ENCODE data around the gene TAF1B. TPM values are rescaled to one million over a fixed set of nuclear protein-coding genes. Genes with fewer than 3 reads are reported as not detected.

Gene TAF1B
- total and polyA plus RNA-seq, 7 donors: 2.7 to 7.6 (median 5.7) TPM

DNA sequence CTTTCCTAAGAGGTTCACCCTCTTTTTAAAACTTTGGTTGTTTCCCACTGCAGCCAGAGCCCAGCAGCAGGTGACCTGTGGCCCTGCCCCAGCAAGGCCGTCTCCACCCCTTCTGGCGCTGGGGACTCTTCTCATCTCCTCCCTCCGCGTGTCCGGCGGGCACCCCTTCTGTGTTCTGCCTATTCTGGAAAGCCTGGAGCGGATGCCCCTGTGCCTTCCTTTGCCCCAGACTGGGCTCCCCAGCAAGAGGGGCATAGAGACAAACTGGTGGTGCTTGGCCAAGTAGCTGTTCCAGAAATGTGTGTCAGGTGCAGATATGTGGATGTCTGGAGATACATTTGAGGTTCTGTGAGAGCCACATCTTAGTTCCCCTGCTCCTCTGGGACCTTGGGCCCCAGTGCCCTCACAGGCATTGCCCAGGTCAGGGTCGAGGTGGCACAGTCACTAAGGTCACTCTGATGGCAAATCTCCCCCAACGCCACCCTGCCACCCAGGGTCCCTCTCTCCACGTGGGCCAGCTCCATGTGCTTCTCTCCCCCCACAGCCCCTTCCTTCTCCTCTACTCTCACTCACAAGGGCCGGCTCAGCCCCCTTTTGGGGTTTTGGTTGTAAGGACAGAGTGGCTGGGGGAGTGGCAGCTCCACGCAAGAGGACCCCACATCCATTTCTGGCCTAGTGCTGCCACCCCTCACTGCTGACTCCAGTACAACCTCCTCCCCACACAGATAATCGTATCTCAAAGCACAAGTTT is 35.5 kb upstream of the TAF1B start:
- WGBS, 3 donors: 91 to 94% (median 92%) methylated on average over 13 of the region's 13 CpGs
- no peak for DNase-seq

DNA sequence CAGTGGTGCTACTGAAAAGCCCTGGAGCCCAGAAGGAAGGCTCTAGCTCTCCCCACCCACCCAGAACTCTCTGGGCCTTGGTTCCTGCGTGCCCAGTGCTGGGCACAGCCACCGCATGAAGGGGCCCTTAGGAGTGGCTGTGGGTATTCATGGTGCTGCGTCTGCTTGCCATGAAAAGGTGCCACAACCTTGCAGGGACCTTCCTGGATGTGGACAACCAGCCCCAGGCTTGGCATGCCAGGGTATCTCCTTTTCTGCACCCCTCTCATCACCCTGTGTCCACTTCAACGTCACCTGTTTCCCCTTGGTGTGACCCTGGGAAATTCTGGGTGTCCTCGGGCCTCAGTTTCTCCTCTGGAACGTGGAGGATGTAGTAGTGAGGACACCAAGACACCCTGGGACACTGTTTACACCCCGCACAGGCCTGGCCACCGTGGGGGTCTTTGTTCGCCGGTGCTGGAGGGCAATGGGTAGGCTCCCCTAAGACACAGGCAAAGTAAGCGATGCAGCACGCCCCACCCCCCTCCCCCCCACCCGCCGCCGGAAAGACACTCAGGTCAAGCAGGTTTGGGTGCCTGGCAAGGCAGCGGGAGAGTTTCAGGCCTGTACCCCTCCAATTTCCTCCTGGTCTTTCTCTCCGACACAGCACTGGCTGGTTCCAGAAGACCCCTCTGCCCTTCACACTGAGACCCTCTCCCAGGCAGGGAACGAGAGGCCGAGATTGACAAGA is 34.8 kb upstream of the TAF1B start:
- Histone ChIP-seq H3K27ac (no peak overlapping the region), H3K36me3 (ENCODE audit: insufficient read depth in 1 of 2, low read depth in 1 of 2) (no peaks in the 10 kb centered on the region), H3K4me3 (no peak overlapping the region), H3K9me3 (no peaks in the 10 kb centered on the region), H3K4me1 (peaks cover 5% of the 10 kb centered on the region), H3K27me3 (ENCODE audit: insufficient read depth in 3 of 3, low read length in 2 of 3) (no peaks in the 10 kb centered on the region)
- ATAC-seq (no peak), DNase-seq (no peak)
- TF ChIP-seq, protein P1, sequence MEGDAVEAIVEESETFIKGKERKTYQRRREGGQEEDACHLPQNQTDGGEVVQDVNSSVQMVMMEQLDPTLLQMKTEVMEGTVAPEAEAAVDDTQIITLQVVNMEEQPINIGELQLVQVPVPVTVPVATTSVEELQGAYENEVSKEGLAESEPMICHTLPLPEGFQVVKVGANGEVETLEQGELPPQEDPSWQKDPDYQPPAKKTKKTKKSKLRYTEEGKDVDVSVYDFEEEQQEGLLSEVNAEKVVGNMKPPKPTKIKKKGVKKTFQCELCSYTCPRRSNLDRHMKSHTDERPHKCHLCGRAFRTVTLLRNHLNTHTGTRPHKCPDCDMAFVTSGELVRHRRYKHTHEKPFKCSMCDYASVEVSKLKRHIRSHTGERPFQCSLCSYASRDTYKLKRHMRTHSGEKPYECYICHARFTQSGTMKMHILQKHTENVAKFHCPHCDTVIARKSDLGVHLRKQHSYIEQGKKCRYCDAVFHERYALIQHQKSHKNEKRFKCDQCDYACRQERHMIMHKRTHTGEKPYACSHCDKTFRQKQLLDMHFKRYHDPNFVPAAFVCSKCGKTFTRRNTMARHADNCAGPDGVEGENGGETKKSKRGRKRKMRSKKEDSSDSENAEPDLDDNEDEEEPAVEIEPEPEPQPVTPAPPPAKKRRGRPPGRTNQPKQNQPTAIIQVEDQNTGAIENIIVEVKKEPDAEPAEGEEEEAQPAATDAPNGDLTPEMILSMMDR (IDR thresholded peaks at IDR 0.05): no peak
- intact Hi-C loops (cut with DNase I): no loop called here
- 84 to 94% (median 92%) methylated on average over 16 to 19 of the region's 19 CpGs for WGBS, 3 donors

More for the DNA sequence above, 35.5 kb upstream of the TAF1B start:
- TF ChIP-seq, protein P1 (IDR thresholded peaks at IDR 0.05): no peak
- no peaks in the 10 kb centered on the region for H3K9me3 ChIP-seq
- peaks cover 5% of the 10 kb centered on the region for H3K4me1 ChIP-seq
- no peak for ATAC-seq
- intact Hi-C loops (cut with DNase I): no loop called here
- H3K27me3 ChIP-seq (ENCODE audit: insufficient read depth in 3 of 3, low read length in 2 of 3): no peaks in the 10 kb centered on the region
- no peak overlapping the region for H3K4me3 ChIP-seq
- H3K36me3 ChIP-seq (ENCODE audit: insufficient read depth in 1 of 2, low read depth in 1 of 2): no peaks in the 10 kb centered on the region
- H3K27ac ChIP-seq: no peak overlapping the region

DNA sequence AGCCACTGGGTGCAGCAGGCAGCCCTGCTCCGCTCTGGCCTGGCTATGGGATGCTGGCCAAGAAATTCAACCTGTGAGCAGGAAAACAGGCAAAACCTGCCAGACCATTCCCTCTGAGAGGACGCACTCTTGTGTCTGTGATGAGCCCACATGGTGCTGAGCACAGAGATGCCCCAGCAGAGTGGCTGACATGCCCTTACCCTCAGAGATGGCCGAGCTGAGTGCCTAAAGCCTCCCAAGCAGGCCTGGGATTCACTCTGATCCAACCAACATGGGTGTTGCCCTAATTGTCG is 34.3 kb upstream of the TAF1B start:
- Histone ChIP-seq H3K9me3 (no peaks in the 10 kb centered on the region), H3K4me1 (peaks cover 5% of the 10 kb centered on the region), H3K4me3 (no peak overlapping the region), H3K36me3 (ENCODE audit: insufficient read depth in 1 of 2, low read depth in 1 of 2) (no peaks in the 10 kb centered on the region), H3K27ac (no peak overlapping the region), H3K27me3 (ENCODE audit: insufficient read depth in 3 of 3, low read length in 2 of 3) (no peaks in the 10 kb centered on the region)
- DNase-seq (no peak), ATAC-seq (no peak)
- TF ChIP-seq, protein P1 (IDR thresholded peaks at IDR 0.05): no peak
- 90 to 95% (median 95%) methylated on average over 4 of the region's 4 CpGs for WGBS, 3 donors
- intact Hi-C loops (cut with DNase I): no loop called here

DNA sequence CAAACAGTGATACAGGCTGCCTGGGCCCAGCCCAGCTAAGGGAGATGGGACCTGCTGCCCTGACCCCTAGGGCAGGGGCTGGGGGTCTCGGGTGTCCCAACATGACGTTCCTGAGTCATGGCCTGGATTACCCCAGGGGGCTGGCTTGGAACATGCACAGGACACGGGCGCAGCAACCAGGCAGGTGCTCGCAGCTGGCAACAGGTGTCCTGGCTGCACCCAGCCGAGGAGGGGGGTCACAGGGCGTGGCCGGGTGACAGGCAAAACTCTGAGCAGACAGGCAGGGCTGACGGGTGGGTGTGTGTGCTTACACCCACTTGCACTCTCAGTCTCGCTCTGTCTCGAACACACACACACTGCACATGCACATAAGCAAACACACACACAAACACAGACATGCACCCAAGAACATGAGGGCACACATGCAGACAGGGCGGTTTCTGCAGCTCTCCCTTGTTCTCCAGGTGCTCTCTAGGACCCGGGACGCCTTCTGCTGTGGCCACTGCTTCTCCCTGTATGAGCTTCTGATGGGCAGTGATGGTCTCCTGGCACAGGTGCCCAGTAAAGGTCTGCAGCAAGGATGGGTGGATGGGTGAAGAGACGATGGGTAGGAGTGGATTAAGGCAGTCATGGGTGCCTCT is 33.7 kb upstream of the TAF1B start:
- DNase-seq: no peak
- no peak for ATAC-seq
- WGBS, 3 donors: 71 to 77% (median 74%) methylated on average over 15 of the region's 15 CpGs
- no peak overlapping the region for H3K4me3 ChIP-seq
- peaks cover 5% of the 10 kb centered on the region for H3K4me1 ChIP-seq
- intact Hi-C loops (cut with DNase I): loop anchor here in 1 of 2 donors (10.0 kb wide), 2 partner anchors 135 to 235 kb away; partner anchors contain the start of gene KLF11
- no peaks in the 10 kb centered on the region for H3K27me3 ChIP-seq (ENCODE audit: insufficient read depth in 3 of 3, low read length in 2 of 3)
- TF ChIP-seq, protein P1 (IDR thresholded peaks at IDR 0.05): no peak
- no peaks in the 10 kb centered on the region for H3K9me3 ChIP-seq
- H3K36me3 ChIP-seq (ENCODE audit: insufficient read depth in 1 of 2, low read depth in 1 of 2): no peaks in the 10 kb centered on the region
- H3K27ac ChIP-seq: no peak overlapping the region
